Gastroesophageal sphincter (tissue), 3 donors: ENCODE results near the gene DLK2.

Experiments used
- POLR2A ChIP-seq, 2 donors: fragments of 450-650 bp; IDR thresholded peaks; one replicate each; pipeline ENCODE4 v1.6.1; 2017; ENCODE audit warnings: antibody characterized with exemption in 2 of 2, mild to moderate bottlenecking in 2 of 2, moderate library complexity in 1 of 2
- POLR2AphosphoS5 ChIP-seq: sonication (generic); formaldehyde crosslinking; IDR thresholded peaks from one replicate; pipeline ENCODE4 v1.6.1; 2017; ENCODE audit warnings: antibody characterized with exemption
- TF ChIP-seq, protein P1 (sequence below), 4 experiments: fragments of 200-600 bp in 2 of 4; fragments of 450-650 bp in 2 of 4; sonication (generic) in 1 of 4; IDR thresholded peaks; one replicate each; pipeline ENCODE4 v1.5.1; 2017 to 2019; ENCODE audit warnings: antibody characterized with exemption in 4 of 4, mild to moderate bottlenecking in 2 of 4, moderate library complexity in 2 of 4

DNA sequence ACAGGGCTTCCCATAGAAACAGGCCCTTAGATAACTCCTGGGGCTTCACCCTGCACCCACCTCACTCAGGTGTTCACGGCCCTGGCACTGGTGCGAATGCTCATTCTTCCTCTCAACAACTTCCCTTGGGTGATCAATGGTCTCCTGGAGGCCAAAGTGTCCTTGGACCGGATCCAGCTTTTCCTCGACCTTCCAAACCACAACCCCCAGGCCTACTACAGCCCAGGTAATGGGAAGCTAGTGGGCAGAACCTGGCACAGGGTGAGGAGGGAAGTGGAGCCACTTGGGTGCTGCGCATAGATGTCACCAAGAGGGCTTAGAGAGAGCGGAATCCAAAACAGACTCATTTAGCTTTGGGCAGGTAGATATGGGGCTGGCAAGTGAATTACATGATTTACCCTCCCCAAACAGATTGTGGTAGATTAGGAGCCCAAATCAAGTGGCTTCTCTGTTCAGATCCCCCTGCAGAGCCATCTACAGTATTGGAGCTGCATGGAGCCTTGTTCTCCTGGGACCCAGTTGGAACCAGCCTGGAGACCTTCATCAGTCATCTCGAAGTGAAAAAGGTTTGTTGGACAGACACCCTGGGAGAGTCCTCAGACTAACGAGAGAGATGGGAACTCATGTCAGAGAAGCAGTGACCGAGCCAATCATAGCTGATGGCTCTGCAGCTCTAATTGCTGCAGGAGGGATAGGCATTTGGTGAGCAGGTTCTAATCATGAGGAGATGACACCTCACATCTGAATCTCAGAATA is 19.5 kb downstream of the DLK2 start:
- no peak for TF ChIP-seq POLR2A (IDR thresholded peaks at IDR 0.05)
- TF ChIP-seq, protein P1, sequence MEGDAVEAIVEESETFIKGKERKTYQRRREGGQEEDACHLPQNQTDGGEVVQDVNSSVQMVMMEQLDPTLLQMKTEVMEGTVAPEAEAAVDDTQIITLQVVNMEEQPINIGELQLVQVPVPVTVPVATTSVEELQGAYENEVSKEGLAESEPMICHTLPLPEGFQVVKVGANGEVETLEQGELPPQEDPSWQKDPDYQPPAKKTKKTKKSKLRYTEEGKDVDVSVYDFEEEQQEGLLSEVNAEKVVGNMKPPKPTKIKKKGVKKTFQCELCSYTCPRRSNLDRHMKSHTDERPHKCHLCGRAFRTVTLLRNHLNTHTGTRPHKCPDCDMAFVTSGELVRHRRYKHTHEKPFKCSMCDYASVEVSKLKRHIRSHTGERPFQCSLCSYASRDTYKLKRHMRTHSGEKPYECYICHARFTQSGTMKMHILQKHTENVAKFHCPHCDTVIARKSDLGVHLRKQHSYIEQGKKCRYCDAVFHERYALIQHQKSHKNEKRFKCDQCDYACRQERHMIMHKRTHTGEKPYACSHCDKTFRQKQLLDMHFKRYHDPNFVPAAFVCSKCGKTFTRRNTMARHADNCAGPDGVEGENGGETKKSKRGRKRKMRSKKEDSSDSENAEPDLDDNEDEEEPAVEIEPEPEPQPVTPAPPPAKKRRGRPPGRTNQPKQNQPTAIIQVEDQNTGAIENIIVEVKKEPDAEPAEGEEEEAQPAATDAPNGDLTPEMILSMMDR (IDR thresholded peaks at IDR 0.05), result no peak
- no peak for TF ChIP-seq POLR2AphosphoS5
